Caco-2 (cell line): ENCODE data around the gene ZRSR2. TPM values are rescaled to one million over a fixed set of nuclear protein-coding genes. Genes with fewer than 3 reads are reported as not detected.
"Not testable (repeated sequence)": the region's sequence is repeated elsewhere in the genome, so short reads cannot be mapped to it uniquely, and the experiment has no call there.

Experiments
- BruUV-seq: library from RNA; stranded (reverse); fragments of 400-500 nt; replicated peaks from 2 replicates; lab custom pipeline; 2021; lab: Mats Ljungman, UMichigan
- CTCF ChIA-PET: fragments of 300-600 bp; sonication (Branson Sonifier 250); formaldehyde crosslinking; loops from one replicate; lab custom pipeline; 2022; ENCODE audit warnings: antibody characterized with exemption; lab: Charles Lee
- POLR2A ChIA-PET: fragments of 300-600 bp; sonication (Branson Sonifier 250); formaldehyde crosslinking; loops from one replicate; lab custom pipeline; 2022; ENCODE audit warnings: antibody characterized with exemption; lab: Charles Lee
- DNase-seq, 2 experiments: peaks; one replicate each; pipeline versions ENCODE4 v3.0.0 to v3.0.0-alpha.2; 2020 to 2022
- H3K27me3 ChIP-seq: replicated peaks from 2 replicates; pipeline ENCODE4 v1.6.0; 2011; ENCODE audit warnings: low read length; ENCODE audit not compliant: control insufficient read depth, insufficient read depth
- H3K36me3 ChIP-seq: 2 replicates; pipeline ENCODE4 v1.5.1; 2011; ENCODE audit warnings: low read length; ENCODE audit not compliant: control insufficient read depth, insufficient read depth
- H3K4me1 ChIP-seq: fragments of 250-450 bp; sonication (Bioruptor Pico); 2 replicates; pipeline ENCODE4 v1.5.1; 2020; ENCODE audit warnings: mild to moderate bottlenecking
- H3K4me3 ChIP-seq: 2 replicates; pipeline ENCODE4 v1.5.1; 2011; ENCODE audit warnings: low read depth, mild to moderate bottlenecking, control low read depth, low read length
- H3K9me3 ChIP-seq: fragments of 250-450 bp; sonication (Bioruptor Pico); 2 replicates; pipeline ENCODE4 v1.5.1; 2020; ENCODE audit warnings: mild to moderate bottlenecking, moderate library complexity
- H3K27ac Mint-ChIP-seq: one replicate; pipeline ENCODE4 v1.8.0; 2022; ENCODE audit warnings: mixed read lengths; ENCODE audit not compliant: unreplicated experiment
- H3K27me3 Mint-ChIP-seq: one replicate; pipeline ENCODE4 v1.8.0; 2022; ENCODE audit warnings: mixed read lengths; ENCODE audit not compliant: insufficient read depth, unreplicated experiment
- H3K36me3 Mint-ChIP-seq: one replicate; pipeline ENCODE4 v1.8.0; 2022; ENCODE audit warnings: mild to moderate bottlenecking, mixed read lengths; ENCODE audit not compliant: insufficient read depth, unreplicated experiment
- H3K4me1 Mint-ChIP-seq: one replicate; pipeline ENCODE4 v1.8.0; 2022; ENCODE audit warnings: low read depth, mixed read lengths; ENCODE audit not compliant: unreplicated experiment
- H3K4me3 Mint-ChIP-seq: one replicate; pipeline ENCODE4 v1.8.0; 2022; ENCODE audit warnings: mild to moderate bottlenecking, moderate library complexity, mixed read lengths; ENCODE audit not compliant: unreplicated experiment
- H3K9me3 Mint-ChIP-seq: one replicate; pipeline ENCODE4 v1.8.0; 2022; ENCODE audit warnings: mixed read lengths; ENCODE audit not compliant: unreplicated experiment
- intact Hi-C: fragments of 100-400 bp; cut with micrococcal nuclease; formaldehyde crosslinking; loops from one replicate; pipeline ENCODE4 v1.10.0; 2022; ENCODE audit not compliant: unreplicated experiment
- total RNA-seq: library from RNA; stranded (reverse); gene quantifications from 2 replicates; pipeline ENCODE4 v1.2.3, GENCODE V29; 2022
- TF ChIP-seq, protein P1 (sequence below), 2 experiments: fragments of 200-600 bp in 1 of 2; IDR thresholded peaks; 1 replicate in 1 of 2; 2 replicates in 1 of 2; pipeline versions ENCODE4 v1.5.1 to v1.8.0; 2011 to 2022; ENCODE audit warnings: antibody characterized with exemption in 1 of 2, control low read depth in 1 of 2, inconsistent platforms in 1 of 2, low read depth in 1 of 2, low read length in 1 of 2, mild to moderate bottlenecking in 1 of 2, moderate library complexity in 1 of 2; ENCODE audit not compliant: insufficient read depth in 1 of 2, severe bottlenecking in 1 of 2, unreplicated experiment in 1 of 2

ZRSR2 gene
- total RNA-seq, 1 experiment from 2014 or later, result 8.1 TPM

- ChIA-PET CTCF (no interaction called here), POLR2A (no interaction called here)
- no peaks in the 10 kb centered on the region for H3K36me3 Mint-ChIP-seq
- intact Hi-C loops, result no loop called here
- no peaks in the 10 kb centered on the region for H3K27me3 Mint-ChIP-seq
- DNase-seq, result no peak
- H3K4me1 ChIP-seq, result no peaks in the 10 kb centered on the region
- H3K4me3 Mint-ChIP-seq, result no peak overlapping the region
- no peak overlapping the region for H3K4me3 ChIP-seq
- TF ChIP-seq, protein P1, sequence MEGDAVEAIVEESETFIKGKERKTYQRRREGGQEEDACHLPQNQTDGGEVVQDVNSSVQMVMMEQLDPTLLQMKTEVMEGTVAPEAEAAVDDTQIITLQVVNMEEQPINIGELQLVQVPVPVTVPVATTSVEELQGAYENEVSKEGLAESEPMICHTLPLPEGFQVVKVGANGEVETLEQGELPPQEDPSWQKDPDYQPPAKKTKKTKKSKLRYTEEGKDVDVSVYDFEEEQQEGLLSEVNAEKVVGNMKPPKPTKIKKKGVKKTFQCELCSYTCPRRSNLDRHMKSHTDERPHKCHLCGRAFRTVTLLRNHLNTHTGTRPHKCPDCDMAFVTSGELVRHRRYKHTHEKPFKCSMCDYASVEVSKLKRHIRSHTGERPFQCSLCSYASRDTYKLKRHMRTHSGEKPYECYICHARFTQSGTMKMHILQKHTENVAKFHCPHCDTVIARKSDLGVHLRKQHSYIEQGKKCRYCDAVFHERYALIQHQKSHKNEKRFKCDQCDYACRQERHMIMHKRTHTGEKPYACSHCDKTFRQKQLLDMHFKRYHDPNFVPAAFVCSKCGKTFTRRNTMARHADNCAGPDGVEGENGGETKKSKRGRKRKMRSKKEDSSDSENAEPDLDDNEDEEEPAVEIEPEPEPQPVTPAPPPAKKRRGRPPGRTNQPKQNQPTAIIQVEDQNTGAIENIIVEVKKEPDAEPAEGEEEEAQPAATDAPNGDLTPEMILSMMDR (IDR thresholded peaks at IDR 0.05; ENCODE audit: insufficient read depth in 1 of 2, low read depth in 1 of 2, low read length in 1 of 2, severe bottlenecking in 1 of 2, unreplicated experiment in 1 of 2), result no peak
- H3K27ac Mint-ChIP-seq, result no peak overlapping the region
- H3K9me3 Mint-ChIP-seq, result no peaks in the 10 kb centered on the region
- BruUV-seq, result no TSS peak
- H3K9me3 ChIP-seq, result no peaks in the 10 kb centered on the region
- H3K36me3 ChIP-seq, result no peaks in the 10 kb centered on the region
- H3K4me1 Mint-ChIP-seq, result peaks cover 17% of the 10 kb centered on the region
- H3K27me3 ChIP-seq, result no peaks in the 10 kb centered on the region
Measured at GRCh38 chrX:15751155-15751819, 39.0 kb upstream of the ZRSR2 start.

GRCh38 chrX:15755091-15755490 lies 35.2 kb upstream of the ZRSR2 start:
- TF ChIP-seq, protein P1 (IDR thresholded peaks at IDR 0.05; ENCODE audit: insufficient read depth in 1 of 2, low read depth in 1 of 2, low read length in 1 of 2, severe bottlenecking in 1 of 2, unreplicated experiment in 1 of 2), result no peak
- Mint-ChIP-seq H3K4me1 (peaks cover 9% of the 10 kb centered on the region), H3K36me3 (no peaks in the 10 kb centered on the region), H3K27me3 (no peaks in the 10 kb centered on the region), H3K4me3 (no peak overlapping the region), H3K9me3 (no peaks in the 10 kb centered on the region), H3K27ac (no peak overlapping the region)
- intact Hi-C loops, result no loop called here
- Histone ChIP-seq H3K4me3 (no peak overlapping the region), H3K9me3 (no peaks in the 10 kb centered on the region), H3K36me3 (no peaks in the 10 kb centered on the region), H3K4me1 (no peaks in the 10 kb centered on the region), H3K27me3 (no peaks in the 10 kb centered on the region)
- no peak for DNase-seq
- POLR2A ChIA-PET, result no interaction called here
- BruUV-seq, result no TSS peak
- CTCF ChIA-PET, result no interaction called here

GRCh38 chrX:15758140-15758539 lies 32.1 kb upstream of the ZRSR2 start:
- Histone ChIP-seq H3K4me1 (no peaks in the 10 kb centered on the region), H3K4me3 (no peak overlapping the region), H3K27me3 (no peaks in the 10 kb centered on the region), H3K36me3 (no peaks in the 10 kb centered on the region), H3K9me3 (no peaks in the 10 kb centered on the region)
- Mint-ChIP-seq H3K4me3 (no peak overlapping the region), H3K4me1 (peaks cover 9% of the 10 kb centered on the region), H3K36me3 (no peaks in the 10 kb centered on the region), H3K27ac (no peak overlapping the region), H3K27me3 (no peaks in the 10 kb centered on the region), H3K9me3 (no peaks in the 10 kb centered on the region)
- DNase-seq, result no peak
- TF ChIP-seq, protein P1 (IDR thresholded peaks at IDR 0.05; ENCODE audit: insufficient read depth in 1 of 2, low read depth in 1 of 2, low read length in 1 of 2, severe bottlenecking in 1 of 2, unreplicated experiment in 1 of 2), result no peak
- POLR2A ChIA-PET, result no interaction called here
- intact Hi-C loops, result no loop called here
- BruUV-seq, result no TSS peak
- CTCF ChIA-PET, result no interaction called here

DNA sequence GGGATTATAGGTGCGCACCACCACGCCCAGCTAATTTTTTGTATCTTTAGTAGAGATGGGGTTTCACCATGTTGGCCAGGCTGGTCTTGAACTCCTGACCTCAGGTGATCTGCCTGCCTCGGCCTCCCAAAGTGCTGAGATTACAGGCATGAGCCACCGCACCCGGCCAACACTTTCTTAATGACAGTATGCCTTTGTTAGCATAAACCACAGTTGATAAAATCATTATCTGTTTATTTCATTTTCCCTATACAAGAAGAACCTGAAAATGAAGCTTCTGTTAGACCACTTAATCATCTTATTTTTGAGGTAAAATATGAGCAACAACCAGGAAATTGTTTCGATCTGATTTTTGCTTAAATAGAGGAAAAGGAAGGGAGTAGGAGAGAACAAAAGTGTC lies 30.4 kb upstream of the ZRSR2 start:
- H3K27me3 Mint-ChIP-seq, H3K9me3 ChIP-seq, POLR2A ChIA-PET, H3K36me3 Mint-ChIP-seq, H3K4me3 ChIP-seq, H3K4me3 Mint-ChIP-seq, H3K27ac Mint-ChIP-seq, H3K36me3 ChIP-seq, intact Hi-C loops, DNase-seq, H3K4me1 Mint-ChIP-seq, BruUV-seq, H3K4me1 ChIP-seq, H3K27me3 ChIP-seq, H3K9me3 Mint-ChIP-seq: not testable (repeated sequence)
- CTCF ChIA-PET, result interaction anchor here (0.6 kb wide), 1 partner anchor 51 kb away, joined by 3 read pairs; no protein-coding TSS in a partner anchor
